GM12873 (cell line): ENCODE results near the gene MYH14.

Experiments used
- CTCF ChIP-seq: IDR thresholded peaks from 2 replicates; pipeline ENCODE4 v1.5.1; 2012; ENCODE audit warnings: low read depth, mild to moderate bottlenecking, moderate library complexity, low read length, control low read depth; ENCODE audit not compliant: insufficient read depth; ENCODE audit errors: missing control alignments

Gene MYH14

GRCh38 chr19:50263176-50263575 lies 59.8 kb downstream of the MYH14 start:
- TF ChIP-seq CTCF, result no peak

- no peak for TF ChIP-seq CTCF
Observed at GRCh38 chr19:50264483-50265186, 61.2 kb downstream of the MYH14 start.

GRCh38 chr19:50266041-50266440 lies 62.6 kb downstream of the MYH14 start:
- no peak for TF ChIP-seq CTCF

- no peak for TF ChIP-seq CTCF
Observed at GRCh38 chr19:50266896-50267295, 63.5 kb downstream of the MYH14 start.

GRCh38 chr19:50268041-50268440 lies 64.6 kb downstream of the MYH14 start:
- TF ChIP-seq CTCF, result no peak

GRCh38 chr19:50268501-50268900 lies 65.1 kb downstream of the MYH14 start:
- no peak for TF ChIP-seq CTCF

GRCh38 chr19:50269653-50270052 lies 66.2 kb downstream of the MYH14 start:
- TF ChIP-seq CTCF, result no peak
